ENCODE data around the gene PMIS2.

DNA sequence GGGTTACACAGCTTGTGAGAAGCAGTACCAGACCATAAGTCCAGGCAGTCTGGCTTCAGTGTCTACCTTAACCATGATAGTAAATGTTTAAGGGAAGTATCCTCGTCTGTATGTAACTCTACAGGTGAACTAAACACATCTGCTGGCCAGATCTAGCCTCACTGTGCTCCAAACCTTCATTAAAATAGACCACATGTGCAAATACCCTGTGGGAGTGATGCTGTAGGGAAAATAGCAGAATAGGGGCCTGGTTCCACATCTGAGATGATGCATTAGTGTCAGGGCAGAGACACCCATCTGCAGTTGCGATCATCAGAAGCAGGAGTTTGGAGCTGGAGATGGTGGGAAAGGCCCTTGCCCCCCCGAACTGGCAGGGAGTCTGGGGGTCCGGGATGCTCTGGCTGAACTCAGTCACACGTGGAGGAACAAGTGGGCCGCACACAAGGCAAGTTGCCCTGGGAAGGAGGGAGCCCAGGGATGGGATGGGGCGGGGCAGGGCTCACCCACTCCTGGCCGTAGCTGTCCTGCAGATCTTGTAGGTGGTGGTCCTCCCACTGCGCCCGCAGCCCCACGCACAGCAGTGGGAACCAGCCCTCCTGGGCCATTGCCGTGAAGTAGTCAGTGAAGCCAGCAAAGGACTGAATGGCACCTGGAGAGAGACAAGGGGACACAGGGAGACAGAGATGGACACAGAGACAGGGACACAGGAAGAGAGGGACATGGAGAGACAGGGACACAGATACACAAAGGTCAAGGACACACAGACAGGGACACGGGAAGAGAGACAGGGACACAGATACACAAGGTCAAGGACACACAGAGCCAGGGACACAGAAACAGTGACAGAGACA, 33.2 kb upstream of the PMIS2 start:
- TF ChIP-seq, protein P1, sequence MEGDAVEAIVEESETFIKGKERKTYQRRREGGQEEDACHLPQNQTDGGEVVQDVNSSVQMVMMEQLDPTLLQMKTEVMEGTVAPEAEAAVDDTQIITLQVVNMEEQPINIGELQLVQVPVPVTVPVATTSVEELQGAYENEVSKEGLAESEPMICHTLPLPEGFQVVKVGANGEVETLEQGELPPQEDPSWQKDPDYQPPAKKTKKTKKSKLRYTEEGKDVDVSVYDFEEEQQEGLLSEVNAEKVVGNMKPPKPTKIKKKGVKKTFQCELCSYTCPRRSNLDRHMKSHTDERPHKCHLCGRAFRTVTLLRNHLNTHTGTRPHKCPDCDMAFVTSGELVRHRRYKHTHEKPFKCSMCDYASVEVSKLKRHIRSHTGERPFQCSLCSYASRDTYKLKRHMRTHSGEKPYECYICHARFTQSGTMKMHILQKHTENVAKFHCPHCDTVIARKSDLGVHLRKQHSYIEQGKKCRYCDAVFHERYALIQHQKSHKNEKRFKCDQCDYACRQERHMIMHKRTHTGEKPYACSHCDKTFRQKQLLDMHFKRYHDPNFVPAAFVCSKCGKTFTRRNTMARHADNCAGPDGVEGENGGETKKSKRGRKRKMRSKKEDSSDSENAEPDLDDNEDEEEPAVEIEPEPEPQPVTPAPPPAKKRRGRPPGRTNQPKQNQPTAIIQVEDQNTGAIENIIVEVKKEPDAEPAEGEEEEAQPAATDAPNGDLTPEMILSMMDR (IDR thresholded peaks at IDR 0.05), result no peak
- TF ChIP-seq POLR2A (IDR thresholded peaks at IDR 0.05), result no peak
